ENCODE results near the gene ASNSD1.
"Not testable (repeated sequence)": the region's sequence is repeated elsewhere in the genome, so short reads cannot be mapped to it uniquely, and the experiment has no call there.

Gene ASNSD1

DNA sequence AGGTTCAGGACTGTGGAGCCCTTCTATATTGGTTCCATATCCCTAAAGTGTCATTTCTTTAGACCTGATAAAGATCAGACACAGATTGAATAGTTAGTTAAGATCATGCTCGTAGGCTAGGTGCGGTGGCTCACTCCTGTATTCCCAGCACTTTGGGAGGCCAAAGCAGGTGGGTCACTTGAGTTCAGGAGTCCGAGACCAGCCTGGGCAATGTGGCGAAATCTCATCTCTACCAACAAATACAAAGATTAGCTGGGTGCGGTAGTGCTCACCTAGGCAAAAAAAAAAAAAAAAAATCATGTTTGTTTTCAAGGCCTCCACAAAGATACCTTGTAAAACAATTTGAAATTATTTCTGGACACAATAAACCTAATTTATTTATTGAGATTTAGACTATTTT is 8.7 kb downstream of the ASNSD1 start:
- H3K4me3 ChIP-seq (ENCODE audit: low read length): no peak overlapping the region
- H3K27ac ChIP-seq (ENCODE audit: low read depth, low read length): no peak overlapping the region
- no peak overlapping the region for H3K9ac ChIP-seq (ENCODE audit: low read depth, low read length)
- peaks cover 67% of the 10 kb centered on the region for H3K36me3 ChIP-seq (ENCODE audit: insufficient read depth, low read length)
- H3K9me3 ChIP-seq (ENCODE audit: insufficient read depth, low read depth, low read length): no peaks in the 10 kb centered on the region
- WGBS: 97% methylated on average over 5 of the region's 5 CpGs
- no peaks in the 10 kb centered on the region for H3K27me3 ChIP-seq (ENCODE audit: insufficient read depth, low read length)
- H3K4me1 ChIP-seq (ENCODE audit: insufficient read depth, low read length): no peaks in the 10 kb centered on the region

DNA sequence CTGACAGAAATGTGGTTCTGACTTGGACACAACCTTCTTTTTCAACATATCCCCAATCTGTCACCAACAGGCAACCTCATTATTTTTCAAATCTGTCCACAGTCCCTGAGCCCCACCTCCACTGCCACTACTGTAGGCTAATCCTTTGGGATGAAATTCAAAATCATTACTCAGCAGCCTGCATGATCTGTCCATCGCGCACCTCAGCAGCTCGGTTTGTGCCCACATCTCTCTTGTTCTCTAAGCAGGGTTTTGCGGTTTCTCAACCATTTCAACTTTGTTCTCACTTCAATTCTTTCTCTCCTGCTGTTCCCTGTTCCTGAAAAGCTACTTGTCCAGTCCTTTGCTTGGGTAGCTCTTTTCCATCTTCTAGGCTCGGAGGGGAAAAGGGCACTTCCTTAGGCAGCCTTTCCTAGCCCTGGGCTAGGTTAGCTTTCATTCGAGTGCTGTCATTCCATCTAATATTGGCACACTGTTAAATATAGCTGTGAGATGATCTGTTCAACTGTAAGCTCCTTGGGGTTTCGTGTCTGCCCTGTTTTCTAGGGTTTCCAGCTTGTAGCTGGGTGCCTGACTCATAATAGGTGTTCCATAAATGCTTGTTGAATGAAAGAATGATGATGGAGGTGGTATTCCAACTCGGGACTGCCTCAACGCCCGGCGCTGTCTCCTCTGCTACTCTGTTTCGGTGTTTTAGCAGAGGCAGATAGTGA is 12.6 kb downstream of the ASNSD1 start:
- no peak overlapping the region; the same call in 1 of the 2 replicates for H3K9ac ChIP-seq (ENCODE audit: low read depth, low read length)
- H3K4me3 ChIP-seq (ENCODE audit: low read length): peak overlapping the region; percentile 88
- H3K36me3 ChIP-seq (ENCODE audit: insufficient read depth, low read length): peaks cover 29% of the 10 kb centered on the region
- no peaks in the 10 kb centered on the region for H3K4me1 ChIP-seq (ENCODE audit: insufficient read depth, low read length)
- no peaks in the 10 kb centered on the region for H3K27me3 ChIP-seq (ENCODE audit: insufficient read depth, low read length)
- 57% methylated on average over 12 of the region's 12 CpGs for WGBS
- peaks cover 7% of the 10 kb centered on the region; the same call in 1 of the 2 replicates for H3K9me3 ChIP-seq (ENCODE audit: insufficient read depth, low read depth, low read length)
- H3K27ac ChIP-seq (ENCODE audit: low read depth, low read length): no peak overlapping the region

DNA sequence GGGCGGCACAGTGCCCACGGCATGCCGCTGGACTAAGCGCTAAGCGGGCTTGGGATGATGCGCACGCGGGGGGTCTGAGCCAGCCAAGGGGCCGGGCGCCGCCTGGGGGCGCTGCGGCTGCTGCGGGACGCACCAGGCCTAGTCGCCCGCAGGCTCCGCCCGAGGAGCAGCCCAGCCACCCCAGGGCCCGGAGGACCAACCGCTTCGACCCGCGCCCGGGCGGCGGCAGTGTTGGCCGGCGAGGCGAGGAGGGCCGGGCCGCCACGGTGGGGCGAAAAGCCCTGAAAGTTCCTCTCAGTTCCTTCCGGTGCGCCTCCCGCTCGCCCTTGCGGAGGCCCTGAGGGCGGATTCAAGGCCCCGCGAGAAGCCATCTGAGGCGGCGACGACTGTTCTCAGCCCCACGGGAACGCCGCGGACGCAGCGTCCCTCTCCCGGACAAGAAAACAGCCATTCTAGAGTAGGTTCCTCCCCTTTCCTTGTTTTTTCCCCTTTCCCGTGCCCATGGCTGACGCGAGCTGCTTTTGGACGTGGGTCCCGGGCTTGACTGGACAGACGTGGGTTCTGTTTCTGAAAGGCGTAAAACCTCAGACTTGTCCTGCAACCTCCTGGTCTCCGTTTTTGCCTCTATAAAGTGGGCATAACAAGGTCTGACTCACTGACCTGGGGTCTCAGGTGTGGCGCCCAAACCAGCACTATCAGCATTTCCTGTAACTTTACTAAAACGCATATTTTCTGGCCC is 13.3 kb downstream of the ASNSD1 start, which contains the start of gene ANKAR:
TSS of gene ANKAR (plus strand) at position 297 of the 739 bp plus-strand sequence. CDS start 1,821 bp downstream, outside the sequence.
- peak within 1 kb of the TSS; percentile 74 for H3K27ac ChIP-seq (ENCODE audit: low read depth, low read length)
- peaks cover 22% of the 10 kb centered on the region for H3K36me3 ChIP-seq (ENCODE audit: insufficient read depth, low read length)

DNA sequence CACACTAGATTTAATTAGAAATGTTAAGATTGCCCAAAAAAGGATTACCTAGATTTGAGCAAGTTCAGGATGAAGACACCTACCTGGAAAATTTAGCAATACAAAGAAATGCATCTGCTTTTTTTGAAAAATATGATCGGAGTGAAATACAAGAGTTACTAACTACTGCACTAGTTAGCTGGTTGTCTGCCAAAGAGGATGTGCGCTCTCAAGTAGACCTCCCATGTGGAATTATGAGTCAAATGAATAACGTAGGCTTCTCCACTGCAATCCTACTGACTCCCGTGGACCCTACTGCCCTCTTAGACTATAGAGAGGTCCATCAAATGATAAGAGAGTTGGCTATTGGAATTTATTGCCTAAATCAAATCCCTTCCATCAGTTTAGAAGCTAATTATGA is 15.2 kb downstream of the ASNSD1 start:
- Histone ChIP-seq H3K27ac (ENCODE audit: low read depth, low read length) (no peak overlapping the region), H3K4me1 (ENCODE audit: insufficient read depth, low read length) (no peaks in the 10 kb centered on the region), H3K4me3 (ENCODE audit: low read length) (no peak overlapping the region), H3K27me3 (ENCODE audit: insufficient read depth, low read length) (no peaks in the 10 kb centered on the region), H3K9me3 (ENCODE audit: insufficient read depth, low read depth, low read length) (peaks cover 7% of the 10 kb centered on the region; the same call in 1 of the 2 replicates), H3K9ac (ENCODE audit: low read depth, low read length) (no peak overlapping the region), H3K36me3 (ENCODE audit: insufficient read depth, low read length) (peaks cover 10% of the 10 kb centered on the region)
- WGBS: 100% methylated on average over 4 of the region's 4 CpGs

More for the DNA sequence above, 13.3 kb downstream of the ASNSD1 start, which contains the start of gene ANKAR:
- Histone ChIP-seq H3K4me1 (ENCODE audit: insufficient read depth, low read length) (no peaks in the 10 kb centered on the region), H3K4me3 (ENCODE audit: low read length) (peak within 1 kb of the TSS; percentile 88), H3K9ac (ENCODE audit: low read depth, low read length) (peak within 1 kb of the TSS; percentile 93), H3K27me3 (ENCODE audit: insufficient read depth, low read length) (no peaks in the 10 kb centered on the region), H3K9me3 (ENCODE audit: insufficient read depth, low read depth, low read length) (peaks cover 7% of the 10 kb centered on the region; the same call in 1 of the 2 replicates)
- 5% methylated on average over 62 of the region's 62 CpGs for WGBS

- H3K27ac ChIP-seq (ENCODE audit: low read depth, low read length): no peak overlapping the region
- no peaks in the 10 kb centered on the region for H3K27me3 ChIP-seq (ENCODE audit: insufficient read depth, low read length)
- no peak overlapping the region for H3K4me3 ChIP-seq (ENCODE audit: low read length)
- no peak overlapping the region for H3K9ac ChIP-seq (ENCODE audit: low read depth, low read length)
- H3K9me3 ChIP-seq (ENCODE audit: insufficient read depth, low read depth, low read length): peaks cover 7% of the 10 kb centered on the region; the same call in 1 of the 2 replicates
- no peaks in the 10 kb centered on the region for H3K4me1 ChIP-seq (ENCODE audit: insufficient read depth, low read length)
- H3K36me3 ChIP-seq (ENCODE audit: insufficient read depth, low read length): no peaks in the 10 kb centered on the region
Observed at GRCh38 chr2:189679226-189679625, 18.0 kb downstream of the ASNSD1 start.

- Histone ChIP-seq H3K9me3 (ENCODE audit: insufficient read depth, low read depth, low read length) (peaks cover 7% of the 10 kb centered on the region; the same call in 1 of the 2 replicates), H3K9ac (ENCODE audit: low read depth, low read length) (no peak overlapping the region), H3K4me1 (ENCODE audit: insufficient read depth, low read length) (no peaks in the 10 kb centered on the region), H3K27ac (ENCODE audit: low read depth, low read length) (no peak overlapping the region), H3K4me3 (ENCODE audit: low read length) (no peak overlapping the region), H3K27me3 (ENCODE audit: insufficient read depth, low read length) (no peaks in the 10 kb centered on the region), H3K36me3 (ENCODE audit: insufficient read depth, low read length) (no peaks in the 10 kb centered on the region)
- 86% methylated on average over 1 of the region's 1 CpG for WGBS
Observed at GRCh38 chr2:189681203-189681602, 19.9 kb downstream of the ASNSD1 start.

DNA sequence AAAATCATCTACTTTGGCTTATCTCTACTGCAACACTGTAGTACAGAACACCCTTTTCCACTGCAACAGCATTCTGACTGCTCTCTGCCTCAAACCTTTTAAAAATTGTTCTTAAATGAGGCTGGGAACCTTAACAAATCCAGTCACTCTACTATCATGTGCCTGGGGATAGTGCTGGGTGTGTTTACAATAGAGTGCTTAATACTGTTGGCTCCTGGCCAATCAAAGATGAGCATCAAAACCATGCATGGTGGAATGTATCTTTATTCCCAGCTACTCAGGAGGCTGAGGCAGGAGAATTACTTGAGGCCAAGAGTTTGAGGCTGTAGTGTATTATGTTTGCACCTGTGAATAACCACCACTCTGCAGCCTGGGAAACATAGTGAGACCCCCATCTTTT is 20.6 kb downstream of the ASNSD1 start:
- Histone ChIP-seq H3K4me1 (ENCODE audit: insufficient read depth, low read length) (no peaks in the 10 kb centered on the region), H3K9ac (ENCODE audit: low read depth, low read length) (no peak overlapping the region), H3K9me3 (ENCODE audit: insufficient read depth, low read depth, low read length) (peaks cover 7% of the 10 kb centered on the region; the same call in 1 of the 2 replicates), H3K27me3 (ENCODE audit: insufficient read depth, low read length) (no peaks in the 10 kb centered on the region), H3K4me3 (ENCODE audit: low read length) (no peak overlapping the region), H3K27ac (ENCODE audit: low read depth, low read length) (no peak overlapping the region), H3K36me3 (ENCODE audit: insufficient read depth, low read length) (no peaks in the 10 kb centered on the region)

GRCh38 chr2:189683348-189683747 is 22.1 kb downstream of the ASNSD1 start:
- WGBS: 86% methylated on average over 1 of the region's 1 CpG

GRCh38 chr2:189684811-189685210 is 23.6 kb downstream of the ASNSD1 start:
- no peaks in the 10 kb centered on the region for H3K36me3 ChIP-seq (ENCODE audit: insufficient read depth, low read length)
- WGBS: 100% methylated on average over 1 of the region's 1 CpG
- no peak overlapping the region for H3K27ac ChIP-seq (ENCODE audit: low read depth, low read length)
- H3K9ac ChIP-seq (ENCODE audit: low read depth, low read length): no peak overlapping the region
- no peak overlapping the region for H3K4me3 ChIP-seq (ENCODE audit: low read length)
- no peaks in the 10 kb centered on the region for H3K27me3 ChIP-seq (ENCODE audit: insufficient read depth, low read length)
- no peaks in the 10 kb centered on the region for H3K4me1 ChIP-seq (ENCODE audit: insufficient read depth, low read length)
- no peaks in the 10 kb centered on the region for H3K9me3 ChIP-seq (ENCODE audit: insufficient read depth, low read depth, low read length)

More at GRCh38 chr2:189683348-189683747, 22.1 kb downstream of the ASNSD1 start:
- no peak overlapping the region for H3K4me3 ChIP-seq (ENCODE audit: low read length)
- H3K27ac ChIP-seq (ENCODE audit: low read depth, low read length): no peak overlapping the region
- no peaks in the 10 kb centered on the region for H3K36me3 ChIP-seq (ENCODE audit: insufficient read depth, low read length)
- H3K9me3 ChIP-seq (ENCODE audit: insufficient read depth, low read depth, low read length): peaks cover 2% of the 10 kb centered on the region; the same call in 1 of the 2 replicates
- no peaks in the 10 kb centered on the region for H3K27me3 ChIP-seq (ENCODE audit: insufficient read depth, low read length)
- no peaks in the 10 kb centered on the region for H3K4me1 ChIP-seq (ENCODE audit: insufficient read depth, low read length)
- H3K9ac ChIP-seq (ENCODE audit: low read depth, low read length): no peak overlapping the region

GRCh38 chr2:189685540-189686229 is 24.4 kb downstream of the ASNSD1 start:
- H3K9me3 ChIP-seq (ENCODE audit: insufficient read depth, low read depth, low read length): no peaks in the 10 kb centered on the region
- H3K27me3 ChIP-seq (ENCODE audit: insufficient read depth, low read length): no peaks in the 10 kb centered on the region
- no peak overlapping the region for H3K4me3 ChIP-seq (ENCODE audit: low read length)
- WGBS: 79% methylated on average over 2 of the region's 2 CpGs
- no peaks in the 10 kb centered on the region for H3K36me3 ChIP-seq (ENCODE audit: insufficient read depth, low read length)
- no peak overlapping the region for H3K9ac ChIP-seq (ENCODE audit: low read depth, low read length)
- H3K27ac ChIP-seq (ENCODE audit: low read depth, low read length): no peak overlapping the region
- no peaks in the 10 kb centered on the region for H3K4me1 ChIP-seq (ENCODE audit: insufficient read depth, low read length)

DNA sequence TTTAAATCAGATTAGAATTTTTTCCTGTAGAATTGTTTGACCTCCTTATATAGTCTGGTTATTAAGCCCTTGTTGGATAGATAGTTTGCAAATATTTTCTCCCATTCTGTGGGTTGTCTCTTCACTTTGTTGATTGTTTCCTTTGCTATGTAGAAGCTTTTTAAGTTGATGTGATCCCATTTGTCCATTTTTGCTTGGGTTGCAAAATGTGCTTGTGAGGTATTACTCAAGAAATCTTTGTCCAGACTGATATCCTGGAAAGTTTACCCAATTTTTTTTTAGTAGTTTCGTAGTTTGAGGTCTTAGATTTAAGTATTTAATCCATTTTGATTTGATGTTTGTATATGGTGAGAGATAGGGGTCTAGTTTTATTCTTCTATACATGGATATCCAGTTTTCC is 26.5 kb downstream of the ASNSD1 start:
- not testable (repeated sequence) for H3K4me3 ChIP-seq (ENCODE audit: low read length); H3K36me3 ChIP-seq (ENCODE audit: insufficient read depth, low read length); H3K4me1 ChIP-seq (ENCODE audit: insufficient read depth, low read length); H3K27ac ChIP-seq (ENCODE audit: low read depth, low read length); H3K9ac ChIP-seq (ENCODE audit: low read depth, low read length); H3K27me3 ChIP-seq (ENCODE audit: insufficient read depth, low read length); H3K9me3 ChIP-seq (ENCODE audit: insufficient read depth, low read depth, low read length)
- 89% methylated on average over 1 of the region's 1 CpG for WGBS

All from HUES64 (cell line).